NCI-H1048 (cell line): ENCODE measurements around the gene ZNF521.

Source experiments
- DNase-seq: peaks from one replicate; lab custom pipeline; 2025; lab: John Stamatoyannopoulos, UW

The ZNF521 gene

DNA sequence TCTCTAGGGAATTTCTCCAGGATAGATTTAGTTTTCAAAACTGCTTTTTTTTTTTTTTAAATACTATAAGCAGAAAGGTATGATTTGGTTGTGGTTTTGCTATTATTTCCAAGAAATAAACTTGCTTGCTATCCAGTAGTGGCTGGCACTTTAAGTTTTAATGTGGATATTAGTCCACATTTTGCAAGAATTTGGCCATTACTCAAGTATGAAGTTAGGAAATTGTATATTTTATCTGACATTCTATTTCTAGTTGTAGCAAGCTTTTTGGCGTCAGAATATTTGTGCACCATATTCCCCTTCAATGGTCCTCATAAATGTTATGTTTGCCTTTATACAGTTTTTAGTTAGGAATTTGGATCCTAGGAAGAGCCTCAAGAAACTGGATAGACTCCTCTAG lies 226.3 kb downstream of the ZNF521 start:
- DNase-seq, result no peak

- no peak for DNase-seq
Measured at GRCh38 chr18:25123438-25124232, 228.3 kb downstream of the ZNF521 start.

DNA sequence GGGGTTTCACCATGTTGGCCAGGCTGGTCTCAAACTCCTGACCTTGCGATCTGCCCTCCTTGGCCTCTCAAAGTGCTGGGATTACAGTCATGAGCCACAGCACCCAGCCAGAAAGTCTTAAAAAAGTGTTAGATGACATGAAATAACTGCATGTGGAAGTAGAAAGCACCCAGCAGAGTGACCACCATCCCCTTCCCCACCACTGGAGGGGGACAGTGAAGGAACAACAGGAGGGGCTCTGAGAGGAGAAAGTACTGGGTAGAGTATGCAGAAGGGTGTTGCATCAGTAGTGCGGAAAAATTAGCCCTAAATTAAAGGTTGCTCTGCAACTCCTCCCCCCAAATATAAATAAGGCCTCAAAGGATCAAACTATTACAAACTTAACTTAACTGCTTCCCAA lies 230.5 kb downstream of the ZNF521 start:
- DNase-seq, result no peak

- DNase-seq, result no peak
Measured at GRCh38 chr18:25113566-25113965, 238.4 kb downstream of the ZNF521 start.

GRCh38 chr18:25112821-25113434 lies 239.0 kb downstream of the ZNF521 start:
- no peak for DNase-seq

- DNase-seq, result no peak
Measured at GRCh38 chr18:25111377-25112288, 240.3 kb downstream of the ZNF521 start.

DNA sequence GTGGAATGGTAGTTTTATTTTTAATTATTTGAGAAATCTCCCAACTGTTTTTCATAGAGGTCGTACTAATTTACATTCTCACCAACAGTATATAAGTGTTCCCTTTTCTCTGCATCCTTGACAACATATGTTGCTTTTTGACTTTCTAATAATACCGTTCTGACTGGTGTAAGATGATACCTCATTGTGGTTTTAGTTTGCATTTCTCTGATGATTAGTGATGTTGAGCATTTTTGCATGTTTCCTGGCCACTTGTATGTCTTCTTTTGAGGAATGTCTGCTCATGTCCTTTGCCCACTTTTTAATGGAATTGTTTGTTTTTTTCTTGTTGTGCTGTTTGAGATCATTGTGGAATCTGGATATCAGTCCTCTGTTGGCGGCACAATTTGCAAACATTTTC lies 242.5 kb downstream of the ZNF521 start:
- no peak for DNase-seq

- DNase-seq, result no peak
Measured at GRCh38 chr18:25103468-25104155, 248.4 kb downstream of the ZNF521 start.

DNA sequence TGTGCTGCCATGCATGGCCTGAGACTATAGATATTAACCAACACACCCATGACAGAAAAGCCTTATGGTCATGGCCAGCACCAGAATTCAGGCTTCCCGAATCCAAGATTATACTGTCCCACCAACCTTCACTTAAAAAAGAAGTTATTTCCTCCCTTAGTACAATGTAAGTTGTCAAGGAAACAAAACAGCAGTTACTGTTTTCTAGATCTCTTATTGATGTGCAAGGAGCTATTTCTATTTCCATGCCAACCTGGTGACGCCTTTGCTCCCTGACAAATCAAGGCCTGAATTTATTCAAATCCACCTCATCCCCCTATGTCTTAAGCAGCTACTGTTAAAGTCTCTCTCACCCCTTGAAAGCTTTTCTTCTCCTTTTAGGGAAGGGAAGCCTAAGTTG lies 249.3 kb downstream of the ZNF521 start:
- no peak for DNase-seq

DNA sequence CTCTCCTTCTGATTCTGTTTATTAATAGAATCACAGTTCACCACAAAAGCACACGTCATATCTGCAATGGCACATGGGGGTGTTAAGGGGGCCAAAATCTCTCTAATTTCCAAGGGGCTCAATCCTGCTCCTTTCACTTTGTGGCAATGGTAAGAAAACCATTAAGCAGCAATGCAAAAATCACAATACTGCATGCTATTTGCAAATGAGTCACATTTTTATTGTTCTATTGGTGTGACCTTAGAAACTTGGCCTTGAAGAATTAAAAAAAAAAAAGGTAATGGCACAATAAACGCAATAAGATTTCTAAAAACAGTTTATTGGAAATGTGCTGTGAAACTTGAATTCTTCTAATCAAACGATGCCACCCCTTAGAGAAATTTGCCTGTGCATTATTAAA lies 251.5 kb downstream of the ZNF521 start:
- DNase-seq, result no peak

GRCh38 chr18:25099895-25100294 lies 252.1 kb downstream of the ZNF521 start:
- no peak for DNase-seq

GRCh38 chr18:25097569-25098056 lies 254.4 kb downstream of the ZNF521 start:
- no peak for DNase-seq

GRCh38 chr18:25097057-25097456 lies 254.9 kb downstream of the ZNF521 start:
- no peak for DNase-seq

DNA sequence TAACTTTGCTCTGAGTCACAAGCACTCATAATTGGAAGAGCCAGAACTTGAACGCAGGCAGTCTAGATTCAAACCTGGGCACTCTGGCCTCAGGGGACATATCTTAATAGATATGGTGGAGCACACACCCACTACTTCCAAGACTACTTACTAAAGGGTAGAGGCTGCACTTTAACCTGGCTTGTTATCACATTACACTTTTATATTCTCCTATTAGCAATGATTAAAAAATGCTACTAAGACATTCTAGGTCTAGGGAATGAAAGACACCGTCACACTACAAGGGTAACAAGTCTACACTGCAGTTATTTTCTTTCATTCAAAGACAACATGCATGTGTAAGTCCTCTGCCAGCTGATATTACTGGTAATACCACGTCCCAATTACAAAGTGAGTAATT lies 258.8 kb downstream of the ZNF521 start:
- no peak for DNase-seq

GRCh38 chr18:25089470-25089869 lies 262.5 kb downstream of the ZNF521 start:
- DNase-seq, result no peak

GRCh38 chr18:25086876-25087275 lies 265.1 kb downstream of the ZNF521 start:
- DNase-seq, result no peak

GRCh38 chr18:25081001-25081400 lies 271.0 kb downstream of the ZNF521 start:
- DNase-seq, result no peak

GRCh38 chr18:25080211-25080610 lies 271.8 kb downstream of the ZNF521 start:
- no peak for DNase-seq

DNA sequence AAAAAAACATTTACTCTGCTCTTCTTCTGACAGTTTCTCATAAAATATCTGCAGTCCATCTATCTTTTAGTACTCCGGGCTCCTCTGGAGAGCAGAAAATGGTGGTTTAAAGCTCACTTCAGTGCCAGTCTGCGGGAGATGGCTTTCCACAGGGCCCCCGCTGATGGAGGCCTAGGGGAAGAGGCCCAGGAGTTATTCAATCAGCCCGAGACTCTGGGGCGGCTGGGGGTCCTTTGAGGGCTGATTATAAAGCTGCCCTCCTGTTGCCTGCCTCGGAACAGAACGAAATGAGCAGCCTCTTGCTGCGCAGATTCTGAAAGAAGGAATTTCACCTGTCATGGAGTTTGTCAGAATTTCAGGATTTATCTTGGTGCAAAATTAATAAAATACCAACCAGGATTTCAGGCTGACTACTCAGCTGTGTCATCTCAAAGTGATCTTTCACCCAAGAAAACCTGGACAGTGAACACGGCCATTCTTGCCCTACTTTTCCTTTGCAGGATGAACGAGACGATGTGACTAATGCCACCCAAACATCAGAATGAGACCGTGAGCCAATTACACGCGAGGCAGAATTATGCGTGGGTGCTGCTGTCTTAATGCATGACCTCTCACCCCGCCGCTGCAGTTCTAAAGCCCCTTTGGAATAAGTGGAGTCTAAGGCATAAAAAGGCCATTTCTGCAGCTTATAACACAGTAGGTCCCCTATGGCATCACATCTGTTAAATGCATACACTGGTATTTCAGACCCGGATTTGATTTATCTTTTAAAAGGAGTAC lies 273.8 kb downstream of the ZNF521 start:
- no peak for DNase-seq

DNA sequence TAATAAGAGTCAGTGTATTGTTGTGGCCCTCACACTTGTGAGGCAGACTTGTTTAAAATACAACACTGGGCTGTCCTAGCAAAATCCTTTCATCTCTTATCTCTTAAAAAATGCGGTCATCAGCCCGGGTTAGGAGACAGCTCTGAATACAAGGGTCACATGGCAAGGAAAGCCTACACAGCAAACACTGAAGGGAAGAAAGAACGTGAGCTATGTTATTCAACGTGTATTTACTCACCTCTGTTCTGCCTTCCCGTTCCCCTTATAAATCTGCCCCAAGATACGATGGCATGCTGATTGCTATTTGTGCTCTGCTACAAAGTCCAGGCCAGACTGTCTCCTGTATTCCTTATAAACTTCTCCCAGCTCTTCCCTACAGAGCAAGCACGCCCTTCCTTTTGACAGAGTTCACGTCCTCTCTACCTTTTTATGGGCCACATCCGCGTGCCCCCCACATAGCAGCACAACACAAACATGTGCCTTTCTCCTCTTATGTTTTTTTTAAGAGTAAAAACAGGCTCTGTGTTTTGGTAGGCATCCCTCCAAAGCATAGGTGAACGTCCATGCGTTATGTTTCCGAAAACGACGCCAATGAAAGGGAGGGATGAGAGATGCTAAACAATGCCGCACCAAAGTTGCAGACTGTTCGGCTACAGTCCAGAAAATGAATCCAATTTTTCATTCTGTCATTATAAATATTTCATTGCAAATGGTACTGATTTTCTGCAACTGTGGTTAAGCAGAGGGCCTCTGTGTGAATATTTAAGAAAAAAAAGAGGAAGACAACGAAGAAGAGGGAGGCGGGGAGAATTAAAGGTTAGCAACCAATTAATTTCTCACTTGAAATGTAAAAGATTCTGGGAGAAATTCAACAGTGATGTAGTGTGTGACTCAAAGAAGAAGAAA lies 274.7 kb downstream of the ZNF521 start:
- DNase-seq, result no peak
